B cell (primary cell): ENCODE data around the gene CAMSAP2. TPM values are rescaled to one million over a fixed set of nuclear protein-coding genes. Genes with fewer than 3 reads are reported as not detected.
"Not testable (repeated sequence)": the region's sequence is repeated elsewhere in the genome, so short reads cannot be mapped to it uniquely, and the experiment has no call there.

Experiments
- ATAC-seq: fragments of 200-7000 bp; cut with Tn5 transposase; one replicate; pipeline ENCODE4 v1.10.0; 2021; ENCODE audit warnings: low read depth, mild to moderate bottlenecking, moderate number of reproducible peaks, moderate library complexity
- CTCF ChIA-PET: fragments of 350-600 bp; sonication (Branson Sonifier 250); formaldehyde crosslinking; loops from one replicate; lab custom pipeline; 2021; ENCODE audit warnings: antibody characterized with exemption, inconsistent platforms; lab: Charles Lee
- POLR2A ChIA-PET: fragments of 350-600 bp; sonication (Branson Sonifier 250); formaldehyde crosslinking; loops from one replicate; lab custom pipeline; 2021; ENCODE audit warnings: antibody characterized with exemption; lab: Charles Lee
- DNase-seq: peaks from one replicate; pipeline ENCODE4 v3.0.0; 2013
- H2AFZ ChIP-seq: 2 replicates; pipeline ENCODE4 v1.6.1; 2012; ENCODE audit warnings: mild to moderate bottlenecking, low read depth, low read length; ENCODE audit not compliant: insufficient read depth, poor library complexity, severe bottlenecking
- H3K27ac ChIP-seq, 2 donors: 1 replicate in 1 of 2; 2 replicates in 1 of 2; pipeline ENCODE4 v1.5.1; 2012 to 2013; ENCODE audit warnings: low read length in 2 of 2, mild to moderate bottlenecking in 2 of 2, moderate library complexity in 1 of 2
- H3K27me3 ChIP-seq, 4 experiments: fragments of 200-600 bp in 1 of 4; sonication (generic) in 1 of 4; replicated peaks in 1 of 4; 1 replicate in 2 of 4; 2 replicates in 2 of 4; pipeline versions ENCODE4 v1.6.1 to v1.7.0; 2013 to 2016; ENCODE audit warnings: low read length in 3 of 4, mild to moderate bottlenecking in 2 of 4, mixed read lengths in 1 of 4, moderate library complexity in 1 of 4; ENCODE audit not compliant: insufficient read depth in 4 of 4, control insufficient read depth in 3 of 4; ENCODE audit errors: control extremely low read depth in 1 of 4
- H3K36me3 ChIP-seq, 2 experiments: replicated peaks in 1 of 2; 1 replicate in 1 of 2; 2 replicates in 1 of 2; pipeline versions ENCODE4 v1.6.1 to v1.7.1; 2013; ENCODE audit warnings: low read length in 1 of 2; ENCODE audit not compliant: insufficient read depth in 2 of 2, control insufficient read depth in 1 of 2; ENCODE audit errors: control extremely low read depth in 1 of 2, extremely low read depth in 1 of 2
- H3K4me1 ChIP-seq, 2 donors: fragments of 200-600 bp in 1 of 2; sonication (generic) in 1 of 2; 1 replicate in 1 of 2; 2 replicates in 1 of 2; pipeline versions ENCODE4 v1.5.1 to v1.6.1; 2013 to 2017; ENCODE audit warnings: low read length in 2 of 2; ENCODE audit not compliant: control insufficient read depth in 2 of 2, insufficient read depth in 2 of 2
- H3K4me2 ChIP-seq: replicated peaks from 2 replicates; pipeline ENCODE3; 2012; ENCODE audit warnings: mild to moderate bottlenecking, low read depth, low read length; ENCODE audit not compliant: poor library complexity, severe bottlenecking
- H3K4me3 ChIP-seq, 5 experiments: fragments of 200-600 bp in 1 of 5; sonication (generic) in 1 of 5; 1 replicate in 3 of 5; 2 replicates in 2 of 5; pipeline versions ENCODE4 v1.5.1 to v1.7.0; 2011 to 2016; ENCODE audit warnings: low read length in 4 of 5, mild to moderate bottlenecking in 4 of 5, low read depth in 2 of 5, control low read depth in 1 of 5, moderate library complexity in 1 of 5; ENCODE audit not compliant: insufficient read depth in 1 of 5; ENCODE audit errors: control extremely low read depth in 1 of 5, extremely low read depth in 1 of 5
- H3K79me2 ChIP-seq: fragments of 200-600 bp; sonication (generic); one replicate; pipeline ENCODE4 v1.6.0; 2016; ENCODE audit warnings: low read length; ENCODE audit not compliant: control insufficient read depth, insufficient read depth
- H3K9ac ChIP-seq: fragments of 200-600 bp; sonication (generic); 2 replicates; pipeline ENCODE4 v1.6.1; 2017; ENCODE audit warnings: mild to moderate bottlenecking, low read length, moderate library complexity
- H3K9me3 ChIP-seq, 3 donors: one replicate each; pipeline versions ENCODE4 v1.6.1 to v1.7.1; 2013; ENCODE audit warnings: low read length in 2 of 3; ENCODE audit not compliant: control insufficient read depth in 2 of 3, insufficient read depth in 1 of 3; ENCODE audit errors: control extremely low read depth in 1 of 3
- H4K20me1 ChIP-seq: 2 replicates; pipeline ENCODE4 v1.6.0; 2012; ENCODE audit warnings: mild to moderate bottlenecking, low read length; ENCODE audit not compliant: insufficient read depth, control insufficient read depth, poor library complexity, severe bottlenecking
- H3K27ac Mint-ChIP-seq: one replicate; pipeline ENCODE4 v1.8.0; 2021; ENCODE audit warnings: mixed read lengths
- H3K27me3 Mint-ChIP-seq: one replicate; pipeline ENCODE4 v1.8.0; 2021; ENCODE audit warnings: mixed read lengths
- H3K4me1 Mint-ChIP-seq: one replicate; pipeline ENCODE4 v1.8.0; 2021; ENCODE audit warnings: mixed read lengths
- H3K4me3 Mint-ChIP-seq: one replicate; pipeline ENCODE4 v1.8.0; 2021; ENCODE audit warnings: mixed read lengths
- H3K9me3 Mint-ChIP-seq: one replicate; pipeline ENCODE4 v1.8.0; 2022; ENCODE audit warnings: mixed read lengths; ENCODE audit not compliant: insufficient read depth
- EZH2 ChIP-seq: IDR thresholded peaks from 2 replicates; pipeline ENCODE4 v1.6.1; 2012; ENCODE audit warnings: borderline replicate concordance, low read depth, mild to moderate bottlenecking, moderate library complexity, low read length; ENCODE audit not compliant: insufficient read depth, poor library complexity, severe bottlenecking
- WGBS: methylation state at CpG from one replicate; pipeline ENCODE4 v1.1.5; 2013; ENCODE audit warnings: missing lambda C conversion rate; ENCODE audit not compliant: insufficient coverage; 5-methylcytosine and 5-hydroxymethylcytosine counted together
- intact Hi-C: fragments of 100-400 bp; cut with micrococcal nuclease; formaldehyde crosslinking; loops from one replicate; pipeline ENCODE4 v1.10.0; 2022
- polyA plus RNA-seq: library from polyadenylated mRNA; depleted of rRNA; stranded (reverse); fragments of >200 nt; gene quantifications from 2 replicates; pipeline ENCODE4 v1.2.3, GENCODE V29; 2012
- total RNA-seq, 2 donors: library from RNA; stranded (reverse); fragments of 120-200 nt in 1 of 2; gene quantifications; 1 replicate in 1 of 2; 2 replicates in 1 of 2; pipeline versions ENCODE4 v1.2.3 to v1.2.4, GENCODE V29; 2013 to 2022
- TF ChIP-seq, protein P1 (sequence below): fragments of 200-600 bp; IDR thresholded peaks from one replicate; pipeline ENCODE4 v1.8.0; 2022; ENCODE audit warnings: antibody characterized with exemption, mild to moderate bottlenecking

CAMSAP2 gene
- total and polyA plus RNA-seq, 2 donors (not counting 1 experiment from before 2014, with no cell fraction given): 0.10 to 2.1 TPM

DNA sequence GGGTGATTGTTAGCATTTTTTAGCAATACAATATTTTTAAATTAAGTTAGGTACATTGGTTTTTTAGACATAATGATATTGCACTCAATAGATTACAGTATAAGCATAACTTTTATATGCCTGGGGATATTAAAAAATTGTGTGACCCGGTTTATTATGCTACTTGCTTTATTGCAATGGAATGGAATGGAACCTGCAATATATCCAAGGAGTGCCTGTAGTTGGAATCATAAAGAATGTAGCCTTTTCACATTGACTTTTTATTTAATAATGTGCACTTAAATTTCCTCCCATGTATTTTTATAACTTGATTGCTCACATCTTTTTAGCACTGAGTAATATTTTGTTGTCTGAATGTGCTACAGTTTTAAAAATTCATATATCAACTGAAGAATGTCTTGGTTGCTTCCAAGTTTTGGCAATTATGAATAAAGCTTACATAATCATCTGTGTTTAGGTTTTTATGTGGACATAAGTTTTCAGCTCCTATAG, 49.2 kb downstream of the CAMSAP2 start:
- H3K4me3 ChIP-seq: no peak overlapping the region
- peaks cover 8% of the 10 kb centered on the region for H3K27me3 Mint-ChIP-seq
- H3K9me3 ChIP-seq: peaks cover 1 to 5% (median 2%) of the 10 kb centered on the region in 3 donors
- no peak overlapping the region for H2AFZ ChIP-seq
- peaks cover 5% of the 10 kb centered on the region for H3K9me3 Mint-ChIP-seq
- ATAC-seq (no peak), DNase-seq (no peak)
- no peaks in the 10 kb centered on the region for H3K27me3 ChIP-seq
- ChIA-PET POLR2A (no interaction called here), CTCF (no interaction called here)
- no CpG with 5 or more reads among the region's 1 CpG for WGBS
- intact Hi-C loops: no loop called here
- H3K4me1 ChIP-seq: no peaks in the 10 kb centered on the region
- H3K79me2 ChIP-seq: no peaks in the 10 kb centered on the region
- no peak overlapping the region for H3K4me3 Mint-ChIP-seq
- no peaks in the 10 kb centered on the region for H3K36me3 ChIP-seq
- H3K4me2 ChIP-seq: no peak overlapping the region
- no peaks in the 10 kb centered on the region for H4K20me1 ChIP-seq
- no peak overlapping the region for H3K27ac ChIP-seq
- no peaks in the 10 kb centered on the region for H3K4me1 Mint-ChIP-seq
- TF ChIP-seq, protein P1, sequence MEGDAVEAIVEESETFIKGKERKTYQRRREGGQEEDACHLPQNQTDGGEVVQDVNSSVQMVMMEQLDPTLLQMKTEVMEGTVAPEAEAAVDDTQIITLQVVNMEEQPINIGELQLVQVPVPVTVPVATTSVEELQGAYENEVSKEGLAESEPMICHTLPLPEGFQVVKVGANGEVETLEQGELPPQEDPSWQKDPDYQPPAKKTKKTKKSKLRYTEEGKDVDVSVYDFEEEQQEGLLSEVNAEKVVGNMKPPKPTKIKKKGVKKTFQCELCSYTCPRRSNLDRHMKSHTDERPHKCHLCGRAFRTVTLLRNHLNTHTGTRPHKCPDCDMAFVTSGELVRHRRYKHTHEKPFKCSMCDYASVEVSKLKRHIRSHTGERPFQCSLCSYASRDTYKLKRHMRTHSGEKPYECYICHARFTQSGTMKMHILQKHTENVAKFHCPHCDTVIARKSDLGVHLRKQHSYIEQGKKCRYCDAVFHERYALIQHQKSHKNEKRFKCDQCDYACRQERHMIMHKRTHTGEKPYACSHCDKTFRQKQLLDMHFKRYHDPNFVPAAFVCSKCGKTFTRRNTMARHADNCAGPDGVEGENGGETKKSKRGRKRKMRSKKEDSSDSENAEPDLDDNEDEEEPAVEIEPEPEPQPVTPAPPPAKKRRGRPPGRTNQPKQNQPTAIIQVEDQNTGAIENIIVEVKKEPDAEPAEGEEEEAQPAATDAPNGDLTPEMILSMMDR: no peak
- TF ChIP-seq EZH2: no peak
- no peak overlapping the region for H3K9ac ChIP-seq
- no peak overlapping the region for H3K27ac Mint-ChIP-seq

DNA sequence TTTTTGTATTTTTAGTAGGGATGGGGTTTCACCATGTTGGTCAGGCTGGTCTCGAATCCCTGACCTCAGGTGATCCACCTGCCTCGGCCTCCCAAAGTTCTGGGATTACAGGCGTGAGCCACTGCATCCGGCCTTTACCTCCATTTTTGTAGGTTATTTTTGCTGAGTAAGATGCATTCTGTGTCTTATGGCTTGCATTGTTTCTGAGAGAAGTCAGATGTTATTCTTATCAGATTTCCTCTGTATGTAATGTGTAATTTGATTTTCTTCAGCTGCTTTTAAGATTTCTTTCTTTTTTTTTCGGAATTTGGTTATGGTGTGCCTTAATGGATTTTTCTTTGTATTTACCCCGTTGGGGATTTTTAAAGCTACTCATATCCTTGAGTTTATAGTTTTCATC, 52.3 kb downstream of the CAMSAP2 start:
- H2AFZ ChIP-seq, H3K27me3 Mint-ChIP-seq, H3K9me3 ChIP-seq, ATAC-seq, H3K79me2 ChIP-seq, POLR2A ChIA-PET, H3K27ac Mint-ChIP-seq, H3K9ac ChIP-seq, H4K20me1 ChIP-seq, CTCF ChIA-PET, intact Hi-C loops, H3K27ac ChIP-seq, H3K36me3 ChIP-seq, H3K4me3 Mint-ChIP-seq, H3K27me3 ChIP-seq, H3K4me2 ChIP-seq, H3K4me1 ChIP-seq, DNase-seq, H3K4me3 ChIP-seq, H3K9me3 Mint-ChIP-seq, H3K4me1 Mint-ChIP-seq: not testable (repeated sequence)
- WGBS: 100% methylated on average over 3 of the region's 6 CpGs
